ENCODE data around the gene CLIC6. TPM values are rescaled to one million over a fixed set of nuclear protein-coding genes. Genes with fewer than 3 reads are reported as not detected.
A peak's percentile ranks its signal among the peaks of the same experiment; 100 is the strongest.
"Not testable (repeated sequence)": the region's sequence is repeated elsewhere in the genome, so short reads cannot be mapped to it uniquely, and the experiment has no call there.

The CLIC6 gene
- total RNA-seq, 1 donor from 2014 or later, result 0.50 TPM

GRCh38 chr21:34692458-34693020 is 23.7 kb downstream of the CLIC6 start:
- DNase-seq (ENCODE audit: low read depth), result no peak

- peak; percentile 68 for DNase-seq (ENCODE audit: low read depth)
Measured at GRCh38 chr21:34693192-34693810, 24.5 kb downstream of the CLIC6 start.

GRCh38 chr21:34695434-34695833 is 26.6 kb downstream of the CLIC6 start:
- DNase-seq (ENCODE audit: low read depth), result peak; percentile 34

- no peak for DNase-seq (ENCODE audit: low read depth)
Measured at GRCh38 chr21:34696121-34696520, 27.3 kb downstream of the CLIC6 start.

GRCh38 chr21:34697826-34698225 is 29.0 kb downstream of the CLIC6 start:
- no peak for DNase-seq (ENCODE audit: low read depth)

GRCh38 chr21:34698270-34699015 is 29.6 kb downstream of the CLIC6 start:
- no peak for DNase-seq (ENCODE audit: low read depth)

- DNase-seq (ENCODE audit: low read depth), result no peak
Measured at GRCh38 chr21:34700605-34701004, 31.8 kb downstream of the CLIC6 start.

- DNase-seq (ENCODE audit: low read depth), result no peak
Measured at GRCh38 chr21:34701726-34702125, 32.9 kb downstream of the CLIC6 start.

GRCh38 chr21:34702341-34703170 is 33.8 kb downstream of the CLIC6 start:
- peak; percentile 29 for DNase-seq (ENCODE audit: low read depth)

- DNase-seq (ENCODE audit: low read depth), result no peak
Measured at GRCh38 chr21:34703571-34703970, 34.8 kb downstream of the CLIC6 start.

GRCh38 chr21:34704119-34704518 is 35.3 kb downstream of the CLIC6 start:
- peak; percentile 80 for DNase-seq (ENCODE audit: low read depth)

GRCh38 chr21:34705011-34705410 is 36.2 kb downstream of the CLIC6 start:
- DNase-seq (ENCODE audit: low read depth), result peak; percentile 58

- no peak for DNase-seq (ENCODE audit: low read depth)
Measured at GRCh38 chr21:34706337-34706736, 37.5 kb downstream of the CLIC6 start.

GRCh38 chr21:34707876-34708325 is 39.1 kb downstream of the CLIC6 start:
- DNase-seq (ENCODE audit: low read depth), result no peak

GRCh38 chr21:34713621-34714020 is 44.8 kb downstream of the CLIC6 start:
- DNase-seq (ENCODE audit: low read depth), result no peak

- no peak for DNase-seq (ENCODE audit: low read depth)
Measured at GRCh38 chr21:34715518-34715917, 46.7 kb downstream of the CLIC6 start.

- DNase-seq (ENCODE audit: low read depth), result no peak
Measured at GRCh38 chr21:34715985-34716596, 47.3 kb downstream of the CLIC6 start.

GRCh38 chr21:34718529-34718928 is 49.7 kb downstream of the CLIC6 start:
- DNase-seq (ENCODE audit: low read depth), result not testable (repeated sequence)

- no peak for DNase-seq (ENCODE audit: low read depth)
Measured at GRCh38 chr21:34722684-34723300, 54.0 kb downstream of the CLIC6 start.

- DNase-seq (ENCODE audit: low read depth), result no peak
Measured at GRCh38 chr21:34724131-34724856, 55.5 kb downstream of the CLIC6 start.

- no peak for DNase-seq (ENCODE audit: low read depth)
Measured at GRCh38 chr21:34724857-34725195, 56.0 kb downstream of the CLIC6 start.
